Body of pancreas (tissue), 4 donors: Measurements from ENCODE around the gene ST6GALNAC1.
A peak's percentile ranks its signal among the peaks of the same experiment; 100 is the strongest.

ENCODE experiments used
- CTCF ChIP-seq, 7 experiments: fragments of 450-650 bp in 4 of 7; fragments of 200-600 bp in 3 of 7; sonication (generic) in 3 of 7; IDR thresholded peaks; one replicate each; pipeline ENCODE4 v1.5.1; 2016 to 2019; ENCODE audit warnings: antibody characterized with exemption in 7 of 7
- POLR2A ChIP-seq, 3 donors: fragments of 450-650 bp; IDR thresholded peaks; one replicate each; pipeline ENCODE4 v1.6.1; 2016; ENCODE audit warnings: antibody characterized with exemption in 3 of 3, mild to moderate bottlenecking in 2 of 3

- TF ChIP-seq CTCF (IDR thresholded peaks at IDR 0.05) (peak; percentile 26 to 78 (median 60)), POLR2A (IDR thresholded peaks at IDR 0.05) (peak; percentile 50 to 64 (median 56))
Measured at GRCh38 chr17:76585649-76586593, 57.6 kb downstream of the ST6GALNAC1 start, which contains the start of gene ST6GALNAC2.
